Uterus (tissue), 2 donors: ENCODE results near the gene PHLDA2.

Experiments
- CTCF ChIP-seq, 4 experiments: fragments of 200-600 bp in 2 of 4; fragments of 450-650 bp in 2 of 4; sonication (generic) in 2 of 4; IDR thresholded peaks; one replicate each; pipeline ENCODE4 v1.5.1; 2016 to 2019; ENCODE audit warnings: antibody characterized with exemption in 4 of 4, mild to moderate bottlenecking in 2 of 4, moderate library complexity in 1 of 4
- POLR2A ChIP-seq, 2 donors: fragments of 450-650 bp; IDR thresholded peaks; one replicate each; pipeline ENCODE4 v1.6.1; 2016; ENCODE audit warnings: antibody characterized with exemption in 2 of 2, mild to moderate bottlenecking in 1 of 2, moderate library complexity in 1 of 2

- no peak for TF ChIP-seq POLR2A (IDR thresholded peaks at IDR 0.05)
- TF ChIP-seq CTCF (IDR thresholded peaks at IDR 0.05): no peak
These were observed 13.2 kb upstream of the PHLDA2 start for GRCh38 chr11:2942447-2942846.
